HFFc6 (cell line): Measurements from ENCODE around the gene ZNF534. TPM values are rescaled to one million over a fixed set of nuclear protein-coding genes. Genes with fewer than 3 reads are reported as not detected.
A peak's percentile ranks its signal among the peaks of the same experiment; 100 is the strongest.

ENCODE experiments used
- DNase-seq: peaks from one replicate; pipeline ENCODE4 v3.0.0-alpha.2; 2018
- H3K27ac Mint-ChIP-seq: 2 replicates; pipeline ENCODE4 v1.8.0; 2020; ENCODE audit warnings: mild to moderate bottlenecking, mixed read lengths
- H3K27me3 Mint-ChIP-seq: 2 replicates; pipeline ENCODE4 v1.8.0; 2021; ENCODE audit warnings: mild to moderate bottlenecking, moderate library complexity, mixed read lengths; ENCODE audit not compliant: insufficient read depth
- H3K36me3 Mint-ChIP-seq: 2 replicates; pipeline ENCODE4 v1.8.0; 2021; ENCODE audit warnings: low read depth, mixed read lengths
- H3K4me1 Mint-ChIP-seq: 2 replicates; pipeline ENCODE4 v1.8.0; 2020; ENCODE audit warnings: low read depth, mixed read lengths
- H3K4me3 Mint-ChIP-seq: 2 replicates; pipeline ENCODE4 v1.8.0; 2020; ENCODE audit warnings: mild to moderate bottlenecking, moderate library complexity, mixed read lengths
- H3K9me3 Mint-ChIP-seq: 2 replicates; pipeline ENCODE4 v1.8.0; 2020; ENCODE audit warnings: mild to moderate bottlenecking, mixed read lengths
- total RNA-seq, 6 experiments: library from RNA; stranded (reverse); fragmentation: NEBNext Ultra II Directional; extraction: Animal tissue kit (Norgen Biotek cat#: 25700); gene quantifications; 2 replicates in 1 of 6; 3 replicates in 5 of 6; pipeline ENCODE4 v1.2.3, GENCODE V29; 2021
- TF ChIP-seq, protein P1 (sequence below): fragments of 200-600 bp; sonication (generic); IDR thresholded peaks from 2 replicates; pipeline ENCODE4 v1.5.0; 2021; ENCODE audit warnings: antibody characterized with exemption, mild to moderate bottlenecking

Gene ZNF534
- total RNA-seq, 6 experiments from 2014 or later: not detected

DNA sequence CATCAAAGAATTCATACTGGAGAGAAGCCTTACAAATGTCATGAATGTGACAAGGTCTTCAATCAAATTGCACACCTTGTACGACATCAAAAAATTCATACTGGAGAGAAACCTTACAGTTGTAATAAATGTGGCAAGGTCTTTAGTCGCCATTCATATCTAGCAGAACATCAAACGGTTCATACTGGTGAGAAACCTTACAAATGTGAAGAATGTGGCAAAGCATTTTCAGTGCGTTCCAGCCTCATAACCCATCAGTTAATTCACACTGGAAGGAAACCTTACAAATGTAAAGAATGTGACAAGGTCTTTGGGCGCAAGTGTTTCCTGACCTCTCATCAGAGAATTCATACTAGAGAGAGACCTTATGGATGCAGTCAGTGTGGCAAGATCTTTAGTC, 13.2 kb upstream of the ZNF534 start:
- Mint-ChIP-seq H3K27me3 (no peaks in the 10 kb centered on the region), H3K27ac (no peak overlapping the region), H3K36me3 (peaks cover 53% of the 10 kb centered on the region), H3K9me3 (peaks cover 84% of the 10 kb centered on the region), H3K4me1 (no peaks in the 10 kb centered on the region), H3K4me3 (no peak overlapping the region)
- DNase-seq: no peak
- TF ChIP-seq, protein P1, sequence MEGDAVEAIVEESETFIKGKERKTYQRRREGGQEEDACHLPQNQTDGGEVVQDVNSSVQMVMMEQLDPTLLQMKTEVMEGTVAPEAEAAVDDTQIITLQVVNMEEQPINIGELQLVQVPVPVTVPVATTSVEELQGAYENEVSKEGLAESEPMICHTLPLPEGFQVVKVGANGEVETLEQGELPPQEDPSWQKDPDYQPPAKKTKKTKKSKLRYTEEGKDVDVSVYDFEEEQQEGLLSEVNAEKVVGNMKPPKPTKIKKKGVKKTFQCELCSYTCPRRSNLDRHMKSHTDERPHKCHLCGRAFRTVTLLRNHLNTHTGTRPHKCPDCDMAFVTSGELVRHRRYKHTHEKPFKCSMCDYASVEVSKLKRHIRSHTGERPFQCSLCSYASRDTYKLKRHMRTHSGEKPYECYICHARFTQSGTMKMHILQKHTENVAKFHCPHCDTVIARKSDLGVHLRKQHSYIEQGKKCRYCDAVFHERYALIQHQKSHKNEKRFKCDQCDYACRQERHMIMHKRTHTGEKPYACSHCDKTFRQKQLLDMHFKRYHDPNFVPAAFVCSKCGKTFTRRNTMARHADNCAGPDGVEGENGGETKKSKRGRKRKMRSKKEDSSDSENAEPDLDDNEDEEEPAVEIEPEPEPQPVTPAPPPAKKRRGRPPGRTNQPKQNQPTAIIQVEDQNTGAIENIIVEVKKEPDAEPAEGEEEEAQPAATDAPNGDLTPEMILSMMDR: no peak

DNA sequence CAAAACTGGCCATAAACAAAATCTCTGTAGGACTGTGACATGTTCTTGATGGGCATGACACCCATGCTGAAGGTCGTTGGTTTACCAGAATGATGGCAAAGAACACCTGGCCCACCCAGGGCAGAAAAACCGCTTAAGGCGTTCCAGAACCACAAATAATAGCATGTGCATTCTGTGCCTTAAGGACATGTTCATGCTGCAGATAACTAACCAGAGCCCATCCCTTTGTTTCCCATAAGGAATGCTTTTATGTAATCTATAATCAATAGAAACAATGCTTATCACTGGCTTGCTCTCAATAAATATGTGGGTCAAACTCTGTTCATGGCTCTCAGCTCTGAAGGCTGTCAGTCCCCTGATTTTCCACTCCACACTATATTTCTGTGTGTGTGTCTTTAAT, 13.2 kb downstream of the ZNF534 start:
- no peaks in the 10 kb centered on the region for H3K4me1 Mint-ChIP-seq
- H3K4me3 Mint-ChIP-seq: no peak overlapping the region

DNA sequence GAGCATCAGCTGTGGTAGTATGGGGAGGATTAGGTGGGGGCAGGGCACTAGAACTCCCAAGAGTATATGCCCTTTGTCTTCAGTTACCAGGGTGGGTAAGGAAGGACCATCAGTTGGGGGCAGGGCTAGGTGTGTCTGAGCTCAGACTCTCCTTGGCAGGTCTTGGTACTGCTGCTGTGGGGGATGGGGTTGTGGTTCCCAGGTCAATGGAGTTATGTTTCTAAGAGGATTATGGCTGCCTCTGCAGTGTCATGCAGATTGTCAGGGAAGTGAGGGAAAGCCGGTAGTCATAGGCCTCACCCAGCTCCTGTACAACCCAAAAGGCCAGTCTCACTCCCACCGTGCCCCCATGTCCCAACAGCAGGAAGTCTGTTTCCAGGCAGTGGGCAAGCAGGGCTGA, 15.6 kb downstream of the ZNF534 start:
- no peaks in the 10 kb centered on the region for H3K4me1 Mint-ChIP-seq
- peaks cover 12% of the 10 kb centered on the region; the same call in 1 of the 2 replicates for H3K36me3 Mint-ChIP-seq
- DNase-seq: no peak
- peaks cover 74% of the 10 kb centered on the region for H3K9me3 Mint-ChIP-seq
- TF ChIP-seq, protein P1: no peak
- H3K4me3 Mint-ChIP-seq: no peak overlapping the region
- H3K27ac Mint-ChIP-seq: no peak overlapping the region
- no peaks in the 10 kb centered on the region for H3K27me3 Mint-ChIP-seq

More for the DNA sequence above, 13.2 kb downstream of the ZNF534 start:
- H3K27me3 Mint-ChIP-seq: no peaks in the 10 kb centered on the region
- H3K27ac Mint-ChIP-seq: no peak overlapping the region
- H3K9me3 Mint-ChIP-seq: peaks cover 77% of the 10 kb centered on the region
- no peak for DNase-seq
- TF ChIP-seq, protein P1: no peak
- peaks cover 5% of the 10 kb centered on the region; the same call in 1 of the 2 replicates for H3K36me3 Mint-ChIP-seq

DNA sequence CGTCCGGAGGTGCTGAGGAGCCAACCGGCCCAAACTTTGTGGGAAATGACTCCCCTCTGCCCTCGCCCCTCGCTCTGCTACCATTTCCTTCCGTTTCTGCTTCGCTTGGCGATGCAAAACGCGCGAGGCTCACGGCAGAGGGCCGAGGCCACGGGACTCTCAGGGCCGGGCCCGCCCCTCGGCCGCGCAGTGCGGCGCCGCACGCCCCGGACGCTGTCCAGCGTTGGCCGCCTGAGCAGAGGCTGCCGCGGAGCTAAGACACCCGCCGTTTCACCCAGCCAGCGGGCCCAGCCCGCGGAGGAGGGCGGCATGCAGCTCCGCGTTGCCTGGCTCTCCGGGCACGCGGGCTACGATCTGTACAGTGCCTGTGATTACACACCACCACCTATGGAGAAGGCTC, 22.3 kb downstream of the ZNF534 start:
- Mint-ChIP-seq H3K27ac (no peak overlapping the region), H3K27me3 (no peaks in the 10 kb centered on the region; the same call in 1 of the 2 replicates), H3K4me3 (no peak overlapping the region), H3K36me3 (peaks cover 44% of the 10 kb centered on the region), H3K9me3 (peaks cover 77% of the 10 kb centered on the region), H3K4me1 (peaks cover 11% of the 10 kb centered on the region)
- TF ChIP-seq, protein P1: no peak
- DNase-seq: no peak

DNA sequence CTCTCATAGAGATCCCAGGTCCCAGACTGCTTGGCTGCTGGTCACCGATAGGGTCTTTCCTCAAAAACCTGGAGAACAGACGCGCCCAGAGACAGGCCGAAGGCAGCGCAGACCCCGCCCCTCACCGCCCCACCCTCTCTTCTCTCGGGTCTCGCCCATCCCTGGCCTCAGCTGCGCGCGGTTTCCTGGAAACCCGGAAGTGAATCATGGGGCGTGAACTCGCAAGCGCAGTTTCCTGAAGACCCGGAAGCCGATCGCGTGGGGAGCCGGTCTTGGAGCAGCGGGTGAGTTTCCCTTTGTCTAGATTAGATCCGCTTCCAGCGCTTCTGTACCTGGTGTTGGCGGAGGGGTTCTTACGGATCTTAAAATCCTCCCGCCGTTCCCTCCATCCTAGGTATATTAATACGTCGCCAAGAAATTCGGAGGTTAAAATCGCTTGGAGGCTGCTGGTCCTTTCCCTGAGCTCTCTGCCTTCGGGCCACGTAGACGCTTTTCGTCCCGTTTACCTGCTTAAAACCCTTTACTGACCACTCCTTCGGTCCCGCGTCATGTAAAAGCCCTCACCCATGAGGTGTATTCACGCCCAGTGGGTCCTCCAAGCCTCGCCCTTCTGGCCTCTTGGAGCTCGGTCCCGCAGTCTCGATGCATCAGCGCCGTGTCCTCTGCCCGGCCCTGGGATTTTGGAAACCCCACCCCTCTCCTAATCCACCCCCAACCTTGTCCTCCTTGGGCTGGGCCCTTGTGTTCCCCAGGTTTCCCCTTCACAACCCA, 24.6 kb downstream of the ZNF534 start, which contains the start of gene ZNF578:
TSS of gene ZNF578 (plus strand) at position 230 of the 771 bp plus-strand sequence. CDS start 48,293 bp downstream, outside the sequence.
- Mint-ChIP-seq H3K4me1 (peaks cover 11% of the 10 kb centered on the region), H3K27me3 (peaks cover 1% of the 10 kb centered on the region), H3K36me3 (peaks cover 60% of the 10 kb centered on the region), H3K9me3 (peaks cover 92% of the 10 kb centered on the region), H3K27ac (peak within 1 kb of the TSS; percentile 81), H3K4me3 (peak within 1 kb of the TSS; percentile 88)
- DNase-seq: peak; percentile 52
- TF ChIP-seq, protein P1: no peak
